Measurements from ENCODE around the gene NDOR1.
A peak's percentile ranks its signal among the peaks of the same experiment; 100 is the strongest.
"Not testable (repeated sequence)": the region's sequence is repeated elsewhere in the genome, so short reads cannot be mapped to it uniquely, and the experiment has no call there.

Gene NDOR1

DNA sequence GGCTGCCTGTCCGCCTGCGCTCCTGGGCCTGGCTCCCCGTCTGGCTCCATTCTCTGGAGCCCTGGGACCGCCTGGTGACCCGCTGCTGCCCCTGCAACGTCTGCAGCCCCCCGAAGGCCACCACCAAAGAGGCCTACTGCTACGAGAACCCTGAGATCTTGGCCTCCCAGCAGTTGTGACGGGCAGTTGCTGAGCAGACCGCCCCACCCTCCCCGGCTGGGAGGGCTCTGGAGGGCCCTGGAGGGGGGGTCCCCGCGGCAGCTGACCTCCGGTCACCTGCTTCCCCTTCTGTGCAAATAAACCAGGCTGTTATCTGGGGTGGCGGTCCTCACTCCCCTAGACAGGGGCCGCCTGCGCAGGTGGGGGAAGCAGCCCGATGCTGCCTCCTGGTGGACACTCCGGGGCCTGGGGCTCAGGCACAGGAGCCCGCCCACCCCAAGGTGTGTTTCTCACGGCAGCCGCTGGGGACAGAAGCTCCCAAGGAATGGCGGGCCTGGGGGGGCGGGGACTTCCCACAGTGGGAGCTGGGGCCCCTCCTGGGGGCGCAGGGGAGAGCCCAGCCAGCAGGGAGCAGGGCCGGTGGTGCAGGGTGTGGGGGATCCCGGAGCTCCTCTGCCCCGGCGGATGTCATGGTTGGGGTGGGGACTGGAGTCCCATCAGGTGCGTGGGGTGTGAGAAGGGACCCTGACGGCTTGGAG, 30.9 kb downstream of the NDOR1 start:
- POLR2A ChIA-PET (ENCODE audit: low non-redundant PET), result interaction anchor here (0.6 to 1.8 kb wide), 5 partner anchors 13 to 150 kb away, joined by 3 to 7 read pairs (median 4); no protein-coding TSS in a partner anchor
- CTCF ChIA-PET, result interaction anchor here (0.6 to 3.3 kb wide), 46 partner anchors 9 to 259 kb away, joined by 3 to 24 read pairs (median 4); partner anchors contain the start of genes CYSRT1, DPP7, GRIN1 and LRRC26
- peak overlapping the region; percentile 100 for H3K27ac ChIP-seq
- peak; percentile 95 for DNase-seq (ENCODE audit: low spot score)
- TF ChIP-seq, protein P1, sequence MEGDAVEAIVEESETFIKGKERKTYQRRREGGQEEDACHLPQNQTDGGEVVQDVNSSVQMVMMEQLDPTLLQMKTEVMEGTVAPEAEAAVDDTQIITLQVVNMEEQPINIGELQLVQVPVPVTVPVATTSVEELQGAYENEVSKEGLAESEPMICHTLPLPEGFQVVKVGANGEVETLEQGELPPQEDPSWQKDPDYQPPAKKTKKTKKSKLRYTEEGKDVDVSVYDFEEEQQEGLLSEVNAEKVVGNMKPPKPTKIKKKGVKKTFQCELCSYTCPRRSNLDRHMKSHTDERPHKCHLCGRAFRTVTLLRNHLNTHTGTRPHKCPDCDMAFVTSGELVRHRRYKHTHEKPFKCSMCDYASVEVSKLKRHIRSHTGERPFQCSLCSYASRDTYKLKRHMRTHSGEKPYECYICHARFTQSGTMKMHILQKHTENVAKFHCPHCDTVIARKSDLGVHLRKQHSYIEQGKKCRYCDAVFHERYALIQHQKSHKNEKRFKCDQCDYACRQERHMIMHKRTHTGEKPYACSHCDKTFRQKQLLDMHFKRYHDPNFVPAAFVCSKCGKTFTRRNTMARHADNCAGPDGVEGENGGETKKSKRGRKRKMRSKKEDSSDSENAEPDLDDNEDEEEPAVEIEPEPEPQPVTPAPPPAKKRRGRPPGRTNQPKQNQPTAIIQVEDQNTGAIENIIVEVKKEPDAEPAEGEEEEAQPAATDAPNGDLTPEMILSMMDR (conservative IDR thresholded peaks at IDR 0.05; ENCODE audit: low read depth), result peak; percentile 100

DNA sequence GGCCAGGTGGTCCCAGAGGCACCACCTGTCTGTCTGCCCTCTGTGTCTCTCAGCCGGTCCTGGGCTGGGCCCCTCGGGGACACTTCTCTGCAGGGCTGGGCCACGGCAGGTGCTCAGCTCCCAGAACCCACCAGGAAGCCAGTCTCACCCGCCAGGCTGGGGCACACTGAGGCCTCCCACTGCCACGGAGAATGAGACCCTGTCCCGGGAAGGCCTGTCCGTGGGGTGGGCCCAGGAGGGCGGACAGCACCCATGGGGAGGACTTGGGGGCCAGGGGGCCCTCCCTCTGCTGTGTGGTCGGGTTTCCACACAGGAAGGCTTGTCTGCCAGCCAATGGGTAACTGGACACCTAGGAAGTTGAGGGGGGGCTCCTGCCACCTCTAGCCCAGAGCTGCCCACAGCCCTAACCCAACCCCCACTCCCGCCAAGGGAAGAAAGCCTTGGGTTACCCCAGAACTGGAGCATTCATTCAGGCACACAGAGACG, 31.5 kb downstream of the NDOR1 start:
- ChIA-PET POLR2A (ENCODE audit: low non-redundant PET) (interaction anchor here (1.2 to 1.8 kb wide), 4 partner anchors 14 to 42 kb away, joined by 3 to 7 read pairs (median 4); no protein-coding TSS in a partner anchor), CTCF (interaction anchor here (0.6 to 3.3 kb wide), 47 partner anchors 8 to 265 kb away, joined by 3 to 24 read pairs (median 4); partner anchors contain the start of genes CYSRT1, DPP7, GRIN1 and LRRC26)
- DNase-seq (ENCODE audit: low spot score), result no peak
- peak overlapping the region; percentile 100 for H3K27ac ChIP-seq
- TF ChIP-seq, protein P1 (conservative IDR thresholded peaks at IDR 0.05; ENCODE audit: low read depth), result no peak

- TF ChIP-seq, protein P1 (conservative IDR thresholded peaks at IDR 0.05; ENCODE audit: low read depth), result no peak
- peak overlapping the region; percentile 100 for H3K27ac ChIP-seq
- CTCF ChIA-PET, result interaction anchor here (0.6 to 3.3 kb wide), 15 partner anchors 11 to 1236 kb away, joined by 3 to 24 read pairs (median 4); partner anchors contain the start of genes LRRC26, RNF224 and SSNA1
- POLR2A ChIA-PET (ENCODE audit: low non-redundant PET), result interaction anchor here (0.6 to 1.8 kb wide), 4 partner anchors 13 to 37 kb away, joined by 3 to 7 read pairs (median 4); partner anchors contain the start of gene CYSRT1
- DNase-seq (ENCODE audit: low spot score), result no peak
Measured at GRCh38 chr9:137237759-137238726, 32.5 kb downstream of the NDOR1 start.

DNA sequence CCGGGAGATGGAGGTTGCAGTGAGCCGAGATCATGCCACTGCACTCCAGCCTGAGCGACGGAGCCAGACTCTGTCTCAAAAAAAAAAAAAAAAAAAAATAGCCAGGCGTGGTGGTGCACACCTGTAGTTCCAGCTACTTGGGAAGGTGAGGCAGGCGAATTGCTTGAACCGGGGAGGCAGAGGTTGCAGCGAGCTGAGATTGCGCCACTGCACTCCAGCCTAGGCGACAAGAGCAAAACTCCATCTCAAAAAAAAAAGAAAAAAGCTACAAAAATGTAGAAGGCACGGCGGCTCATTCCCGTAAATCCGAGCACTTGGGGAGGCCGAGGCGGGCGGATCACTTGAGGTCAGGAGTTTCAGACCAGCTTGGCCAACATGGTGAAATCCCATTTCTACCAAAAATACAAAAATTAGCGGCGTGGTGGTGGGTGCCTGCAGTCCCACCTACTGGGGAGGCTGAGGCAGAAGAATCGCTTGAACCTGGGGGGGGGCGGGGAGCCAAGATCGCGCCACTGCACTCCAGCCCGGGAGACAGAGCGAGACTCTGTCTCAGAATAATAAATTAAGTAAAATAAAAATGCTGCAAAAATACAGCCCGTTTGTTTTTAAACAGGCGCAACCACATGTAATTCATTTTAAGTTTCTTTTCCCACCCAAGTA, 34.2 kb downstream of the NDOR1 start:
- not testable (repeated sequence) for DNase-seq (ENCODE audit: low spot score)
- CTCF ChIA-PET, result interaction anchor here (0.6 to 2.0 kb wide), 10 partner anchors 8 to 553 kb away, joined by 3 to 8 read pairs (median 4); partner anchors contain the start of genes ENTPD2, NRARP and RNF224
- peak overlapping the region; percentile 100 for H3K27ac ChIP-seq
- POLR2A ChIA-PET (ENCODE audit: low non-redundant PET), result interaction anchor here (0.6 to 2.0 kb wide), 8 partner anchors 13 to 126 kb away, joined by 3 to 9 read pairs (median 4); partner anchors contain the start of genes ANAPC2, CYSRT1, NELFB and SSNA1

- TF ChIP-seq, protein P1 (conservative IDR thresholded peaks at IDR 0.05; ENCODE audit: low read depth), result peak; percentile 12; the same call in 1 of the 2 replicates
- H3K27ac ChIP-seq, result peak overlapping the region; percentile 100
- CTCF ChIA-PET, result interaction anchor here (0.6 to 2.0 kb wide), 7 partner anchors 9 to 554 kb away, joined by 3 to 8 read pairs (median 4); partner anchors contain the start of genes ENTPD2 and NRARP
- DNase-seq (ENCODE audit: low spot score), result peak; percentile 64
- POLR2A ChIA-PET (ENCODE audit: low non-redundant PET), result interaction anchor here (0.5 to 2.0 kb wide), 14 partner anchors 14 to 351 kb away, joined by 3 to 9 read pairs (median 4); partner anchors contain the start of genes ANAPC2, MAN1B1, NELFB and SSNA1
Measured at GRCh38 chr9:137240318-137240840, 34.9 kb downstream of the NDOR1 start.
